ENCODE results near the gene CLCN1.

DNA sequence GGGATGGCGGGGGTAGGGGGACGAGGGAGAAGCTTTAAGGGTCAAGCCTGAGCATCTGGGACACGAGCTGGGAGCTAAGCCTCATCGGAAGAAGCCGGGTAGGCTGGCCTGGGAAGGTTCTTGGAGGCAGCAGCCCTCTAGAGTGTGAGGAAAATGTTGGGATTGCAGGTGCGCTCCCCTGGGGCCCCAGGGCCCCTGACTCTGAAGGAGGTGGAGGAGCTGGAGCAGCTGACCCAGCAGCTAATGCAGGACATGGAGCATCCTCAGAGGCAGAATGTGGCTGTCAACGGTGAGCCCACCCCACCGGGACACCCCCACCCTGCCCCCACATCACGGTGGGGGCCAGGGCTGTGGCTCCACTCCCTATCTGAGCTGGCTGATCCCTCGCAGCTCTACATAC is 72.1 kb downstream of the CLCN1 start:
- TF ChIP-seq, protein P1, sequence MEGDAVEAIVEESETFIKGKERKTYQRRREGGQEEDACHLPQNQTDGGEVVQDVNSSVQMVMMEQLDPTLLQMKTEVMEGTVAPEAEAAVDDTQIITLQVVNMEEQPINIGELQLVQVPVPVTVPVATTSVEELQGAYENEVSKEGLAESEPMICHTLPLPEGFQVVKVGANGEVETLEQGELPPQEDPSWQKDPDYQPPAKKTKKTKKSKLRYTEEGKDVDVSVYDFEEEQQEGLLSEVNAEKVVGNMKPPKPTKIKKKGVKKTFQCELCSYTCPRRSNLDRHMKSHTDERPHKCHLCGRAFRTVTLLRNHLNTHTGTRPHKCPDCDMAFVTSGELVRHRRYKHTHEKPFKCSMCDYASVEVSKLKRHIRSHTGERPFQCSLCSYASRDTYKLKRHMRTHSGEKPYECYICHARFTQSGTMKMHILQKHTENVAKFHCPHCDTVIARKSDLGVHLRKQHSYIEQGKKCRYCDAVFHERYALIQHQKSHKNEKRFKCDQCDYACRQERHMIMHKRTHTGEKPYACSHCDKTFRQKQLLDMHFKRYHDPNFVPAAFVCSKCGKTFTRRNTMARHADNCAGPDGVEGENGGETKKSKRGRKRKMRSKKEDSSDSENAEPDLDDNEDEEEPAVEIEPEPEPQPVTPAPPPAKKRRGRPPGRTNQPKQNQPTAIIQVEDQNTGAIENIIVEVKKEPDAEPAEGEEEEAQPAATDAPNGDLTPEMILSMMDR (IDR thresholded peaks at IDR 0.05; ENCODE audit: low read length) = no peak
- no peak for TF ChIP-seq EZH2 (IDR thresholded peaks at IDR 0.05; ENCODE audit: borderline replicate concordance, low read length)
